ENCODE measurements around the gene GRID2IP. TPM values are rescaled to one million over a fixed set of nuclear protein-coding genes. Genes with fewer than 3 reads are reported as not detected.
"Not testable (repeated sequence)": the region's sequence is repeated elsewhere in the genome, so short reads cannot be mapped to it uniquely, and the experiment has no call there.

The GRID2IP gene
- total and polyA plus RNA-seq, 10 of the 15 experiments (the other 5 are each of a cell fraction or from before 2014, with no cell fraction given) = not detected

DNA sequence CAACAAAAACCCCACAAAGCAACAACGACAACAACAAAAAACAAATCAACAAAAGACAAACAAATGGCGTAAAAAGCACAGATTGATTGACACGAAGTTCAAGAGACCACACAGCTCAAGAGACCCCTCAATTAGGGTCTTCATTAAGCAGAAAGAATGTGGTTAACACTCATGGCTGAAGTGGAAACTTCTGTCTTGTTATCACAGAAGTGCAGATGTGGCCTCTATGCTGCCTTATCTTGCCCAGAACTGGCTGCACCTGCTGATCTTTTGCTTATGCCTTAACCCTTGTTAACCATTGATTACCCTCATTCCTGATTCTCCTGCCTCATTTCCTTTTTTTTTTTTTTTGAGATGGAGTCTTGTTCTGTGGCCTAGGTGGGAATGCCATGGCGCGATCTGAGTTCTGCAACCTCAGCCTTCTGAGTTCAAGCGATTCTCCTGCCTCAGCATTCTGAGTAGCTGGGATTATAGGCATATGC lies 100.0 kb downstream of the GRID2IP start:
- ChIA-PET SMC1A (ENCODE audit: uncharacterized antibody, unreplicated experiment) (no interaction called here), CTCF (no interaction called here), POLR2A (no interaction called here), RAD21 (ENCODE audit: unreplicated experiment) (no interaction called here)
- no peaks in the 10 kb centered on the region for H3K27me3 ChIP-seq (replicated peaks in 1 of 2; ENCODE audit: control insufficient read depth in 2 of 2, insufficient read depth in 2 of 2, low read length in 1 of 2)
- no TSS peak for BruUV-seq (replicated peaks)
- no peaks in the 10 kb centered on the region for H3K36me3 ChIP-seq (ENCODE audit: control insufficient read depth in 2 of 2, insufficient read depth in 2 of 2, low read length in 1 of 2)
- H3K4me2 ChIP-seq (ENCODE audit: control insufficient read depth, insufficient read depth) = no peak overlapping the region
- WGBS (ENCODE audit: insufficient coverage, insufficient replicate concordance, low lambda C conversion rate, missing lambda C conversion rate) = 83% methylated on average over 6 of the region's 6 CpGs
- H3K79me2 ChIP-seq (ENCODE audit: control insufficient read depth, insufficient read depth, low read length) = peaks cover 12% of the 10 kb centered on the region
- in situ Hi-C loops (cut with MboI) = no loop called here
- DNase-seq (ENCODE audit: low read depth, low spot score) (no peak), ATAC-seq (no peak), FAIRE-seq (no peak)
- no peak overlapping the region for H2AFZ ChIP-seq (ENCODE audit: control insufficient read depth, low read depth, low read length)
- no peaks in the 10 kb centered on the region for H3K9me3 ChIP-seq (replicated peaks; ENCODE audit: control insufficient read depth, insufficient read depth, low read length)
- H3K27ac ChIP-seq (ENCODE audit: control insufficient read depth, insufficient read depth) = no peak overlapping the region
- TF ChIP-seq, protein P1, sequence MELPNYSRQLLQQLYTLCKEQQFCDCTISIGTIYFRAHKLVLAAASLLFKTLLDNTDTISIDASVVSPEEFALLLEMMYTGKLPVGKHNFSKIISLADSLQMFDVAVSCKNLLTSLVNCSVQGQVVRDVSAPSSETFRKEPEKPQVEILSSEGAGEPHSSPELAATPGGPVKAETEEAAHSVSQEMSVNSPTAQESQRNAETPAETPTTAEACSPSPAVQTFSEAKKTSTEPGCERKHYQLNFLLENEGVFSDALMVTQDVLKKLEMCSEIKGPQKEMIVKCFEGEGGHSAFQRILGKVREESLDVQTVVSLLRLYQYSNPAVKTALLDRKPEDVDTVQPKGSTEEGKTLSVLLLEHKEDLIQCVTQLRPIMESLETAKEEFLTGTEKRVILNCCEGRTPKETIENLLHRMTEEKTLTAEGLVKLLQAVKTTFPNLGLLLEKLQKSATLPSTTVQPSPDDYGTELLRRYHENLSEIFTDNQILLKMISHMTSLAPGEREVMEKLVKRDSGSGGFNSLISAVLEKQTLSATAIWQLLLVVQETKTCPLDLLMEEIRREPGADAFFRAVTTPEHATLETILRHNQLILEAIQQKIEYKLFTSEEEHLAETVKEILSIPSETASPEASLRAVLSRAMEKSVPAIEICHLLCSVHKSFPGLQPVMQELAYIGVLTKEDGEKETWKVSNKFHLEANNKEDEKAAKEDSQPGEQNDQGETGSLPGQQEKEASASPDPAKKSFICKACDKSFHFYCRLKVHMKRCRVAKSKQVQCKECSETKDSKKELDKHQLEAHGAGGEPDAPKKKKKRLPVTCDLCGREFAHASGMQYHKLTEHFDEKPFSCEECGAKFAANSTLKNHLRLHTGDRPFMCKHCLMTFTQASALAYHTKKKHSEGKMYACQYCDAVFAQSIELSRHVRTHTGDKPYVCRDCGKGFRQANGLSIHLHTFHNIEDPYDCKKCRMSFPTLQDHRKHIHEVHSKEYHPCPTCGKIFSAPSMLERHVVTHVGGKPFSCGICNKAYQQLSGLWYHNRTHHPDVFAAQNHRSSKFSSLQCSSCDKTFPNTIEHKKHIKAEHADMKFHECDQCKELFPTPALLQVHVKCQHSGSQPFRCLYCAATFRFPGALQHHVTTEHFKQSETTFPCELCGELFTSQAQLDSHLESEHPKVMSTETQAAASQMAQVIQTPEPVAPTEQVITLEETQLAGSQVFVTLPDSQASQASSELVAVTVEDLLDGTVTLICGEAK (IDR thresholded peaks at IDR 0.05; ENCODE audit: borderline replicate concordance) = no peak
- TF ChIP-seq, protein P2, sequence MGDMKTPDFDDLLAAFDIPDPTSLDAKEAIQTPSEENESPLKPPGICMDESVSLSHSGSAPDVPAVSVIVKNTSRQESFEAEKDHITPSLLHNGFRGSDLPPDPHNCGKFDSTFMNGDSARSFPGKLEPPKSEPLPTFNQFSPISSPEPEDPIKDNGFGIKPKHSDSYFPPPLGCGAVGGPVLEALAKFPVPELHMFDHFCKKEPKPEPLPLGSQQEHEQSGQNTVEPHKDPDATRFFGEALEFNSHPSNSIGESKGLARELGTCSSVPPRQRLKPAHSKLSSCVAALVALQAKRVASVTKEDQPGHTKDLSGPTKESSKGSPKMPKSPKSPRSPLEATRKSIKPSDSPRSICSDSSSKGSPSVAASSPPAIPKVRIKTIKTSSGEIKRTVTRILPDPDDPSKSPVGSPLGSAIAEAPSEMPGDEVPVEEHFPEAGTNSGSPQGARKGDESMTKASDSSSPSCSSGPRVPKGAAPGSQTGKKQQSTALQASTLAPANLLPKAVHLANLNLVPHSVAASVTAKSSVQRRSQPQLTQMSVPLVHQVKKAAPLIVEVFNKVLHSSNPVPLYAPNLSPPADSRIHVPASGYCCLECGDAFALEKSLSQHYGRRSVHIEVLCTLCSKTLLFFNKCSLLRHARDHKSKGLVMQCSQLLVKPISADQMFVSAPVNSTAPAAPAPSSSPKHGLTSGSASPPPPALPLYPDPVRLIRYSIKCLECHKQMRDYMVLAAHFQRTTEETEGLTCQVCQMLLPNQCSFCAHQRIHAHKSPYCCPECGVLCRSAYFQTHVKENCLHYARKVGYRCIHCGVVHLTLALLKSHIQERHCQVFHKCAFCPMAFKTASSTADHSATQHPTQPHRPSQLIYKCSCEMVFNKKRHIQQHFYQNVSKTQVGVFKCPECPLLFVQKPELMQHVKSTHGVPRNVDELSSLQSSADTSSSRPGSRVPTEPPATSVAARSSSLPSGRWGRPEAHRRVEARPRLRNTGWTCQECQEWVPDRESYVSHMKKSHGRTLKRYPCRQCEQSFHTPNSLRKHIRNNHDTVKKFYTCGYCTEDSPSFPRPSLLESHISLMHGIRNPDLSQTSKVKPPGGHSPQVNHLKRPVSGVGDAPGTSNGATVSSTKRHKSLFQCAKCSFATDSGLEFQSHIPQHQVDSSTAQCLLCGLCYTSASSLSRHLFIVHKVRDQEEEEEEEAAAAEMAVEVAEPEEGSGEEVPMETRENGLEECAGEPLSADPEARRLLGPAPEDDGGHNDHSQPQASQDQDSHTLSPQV (IDR thresholded peaks at IDR 0.05) = no peak
- TF ChIP-seq SRF (IDR thresholded peaks at IDR 0.05; ENCODE audit: low read depth in 2 of 2, low read length in 2 of 2) = no peak
- no peak overlapping the region for H3K4me3 ChIP-seq
- no peaks in the 10 kb centered on the region for H4K20me1 ChIP-seq (ENCODE audit: control insufficient read depth, insufficient read depth)
- no peaks in the 10 kb centered on the region; the same call in 1 of the 2 replicates for H3K4me1 ChIP-seq (ENCODE audit: control insufficient read depth, insufficient read depth, low read length)
- H3K9ac ChIP-seq (ENCODE audit: control insufficient read depth, insufficient read depth, low read length) = no peak overlapping the region
- intact Hi-C loops (cut with micrococcal nuclease; ENCODE audit: unreplicated experiment) = no loop called here

DNA sequence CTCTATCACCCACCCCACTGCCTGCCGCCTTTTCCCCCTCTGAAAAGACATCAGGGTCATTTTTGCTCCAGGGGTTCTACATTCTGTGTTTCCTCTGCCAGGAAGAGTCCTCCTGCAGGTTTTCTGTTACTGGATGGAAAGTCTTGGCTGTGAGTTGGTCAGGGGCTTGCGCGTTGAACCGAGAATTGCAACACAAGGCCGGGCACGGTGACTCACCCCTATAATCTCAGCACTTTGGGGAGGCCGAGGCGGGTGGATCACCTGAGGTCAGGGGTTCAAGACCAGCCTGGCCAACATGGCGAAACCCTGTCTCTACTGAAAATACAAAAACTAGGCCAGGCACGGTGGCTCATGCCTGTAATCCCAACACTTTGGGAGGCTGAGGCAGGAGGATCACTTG lies 100.7 kb downstream of the GRID2IP start:
- H3K36me3 ChIP-seq (ENCODE audit: control insufficient read depth in 2 of 2, insufficient read depth in 2 of 2, low read length in 1 of 2); POLR2A ChIA-PET; H3K27ac ChIP-seq (ENCODE audit: control insufficient read depth, insufficient read depth); H4K20me1 ChIP-seq (ENCODE audit: control insufficient read depth, insufficient read depth); H3K9ac ChIP-seq (ENCODE audit: control insufficient read depth, insufficient read depth, low read length); intact Hi-C loops (cut with micrococcal nuclease; ENCODE audit: unreplicated experiment); in situ Hi-C loops (cut with MboI); H3K4me2 ChIP-seq (ENCODE audit: control insufficient read depth, insufficient read depth); H3K4me3 ChIP-seq; H2AFZ ChIP-seq (ENCODE audit: control insufficient read depth, low read depth, low read length); DNase-seq (ENCODE audit: low read depth, low spot score); SMC1A ChIA-PET (ENCODE audit: uncharacterized antibody, unreplicated experiment); ATAC-seq; RAD21 ChIA-PET (ENCODE audit: unreplicated experiment); FAIRE-seq; H3K9me3 ChIP-seq (replicated peaks; ENCODE audit: control insufficient read depth, insufficient read depth, low read length); H3K4me1 ChIP-seq (ENCODE audit: control insufficient read depth, insufficient read depth, low read length); CTCF ChIA-PET; BruUV-seq (replicated peaks); H3K27me3 ChIP-seq (replicated peaks in 1 of 2; ENCODE audit: control insufficient read depth in 2 of 2, insufficient read depth in 2 of 2, low read length in 1 of 2): not testable (repeated sequence)
- H3K79me2 ChIP-seq (ENCODE audit: control insufficient read depth, insufficient read depth, low read length) = peaks cover 12% of the 10 kb centered on the region
- WGBS (ENCODE audit: insufficient coverage, insufficient replicate concordance, low lambda C conversion rate, missing lambda C conversion rate) = 94% methylated on average over 10 of the region's 10 CpGs

Data from GM12878 (cell line).